Brain microvascular endothelial cell (primary cell): Measurements from ENCODE around the gene TMEM131L.

ENCODE experiments used
- DNase-seq: peaks from one replicate; pipeline ENCODE4 v3.0.0-alpha.2; 2020
- H3K27ac ChIP-seq: fragments of 250-450 bp; sonication (Bioruptor Pico); 2 replicates; pipeline ENCODE4 v1.5.1; 2020; ENCODE audit warnings: mild to moderate bottlenecking, moderate library complexity
- H3K27me3 ChIP-seq: fragments of 250-450 bp; sonication (Bioruptor Pico); replicated peaks from 2 replicates; pipeline ENCODE4 v1.5.1; 2020; ENCODE audit warnings: mild to moderate bottlenecking
- H3K36me3 ChIP-seq: fragments of 250-450 bp; sonication (Bioruptor Pico); replicated peaks from 2 replicates; pipeline ENCODE4 v1.5.1; 2020; ENCODE audit warnings: mild to moderate bottlenecking
- H3K4me3 ChIP-seq: 2 replicates; pipeline ENCODE4 v1.5.1; 2011; ENCODE audit warnings: low read depth, mild to moderate bottlenecking, control low read depth, low read length, moderate library complexity
- CTCF ChIP-seq: IDR thresholded peaks from 2 replicates; pipeline ENCODE4 v1.5.1; 2011; ENCODE audit warnings: low read depth, mild to moderate bottlenecking, moderate library complexity, low read length, control low read depth, inconsistent platforms; ENCODE audit errors: missing control alignments
- in situ Hi-C: cut with HindIII; loops from 2 replicates; pipeline ENCODE4 v1.10.0; 2017; ENCODE audit warnings: low sequenced_read_pairs, low pct_ligation_motif_present

TMEM131L gene

GRCh38 chr4:153635846-153636245 lies 169.7 kb downstream of the TMEM131L start:
- Histone ChIP-seq H3K27ac (no peak overlapping the region), H3K27me3 (no peaks in the 10 kb centered on the region), H3K4me3 (no peak overlapping the region), H3K36me3 (peaks cover 19% of the 10 kb centered on the region)
- in situ Hi-C loops, result no loop called here
- TF ChIP-seq CTCF, result no peak
- DNase-seq, result no peak

GRCh38 chr4:153637201-153637600 lies 171.0 kb downstream of the TMEM131L start:
- no peak overlapping the region for H3K4me3 ChIP-seq
- no peak for TF ChIP-seq CTCF
- no peak overlapping the region for H3K27ac ChIP-seq
- no peak for DNase-seq
- H3K36me3 ChIP-seq, result peaks cover 18% of the 10 kb centered on the region
- in situ Hi-C loops, result no loop called here
- H3K27me3 ChIP-seq, result no peaks in the 10 kb centered on the region

GRCh38 chr4:153638011-153638410 lies 171.9 kb downstream of the TMEM131L start:
- DNase-seq, result no peak
- no peak overlapping the region for H3K27ac ChIP-seq
- TF ChIP-seq CTCF, result no peak
- H3K27me3 ChIP-seq, result no peaks in the 10 kb centered on the region
- in situ Hi-C loops, result no loop called here
- peaks cover 14% of the 10 kb centered on the region for H3K36me3 ChIP-seq
- no peak overlapping the region for H3K4me3 ChIP-seq

DNA sequence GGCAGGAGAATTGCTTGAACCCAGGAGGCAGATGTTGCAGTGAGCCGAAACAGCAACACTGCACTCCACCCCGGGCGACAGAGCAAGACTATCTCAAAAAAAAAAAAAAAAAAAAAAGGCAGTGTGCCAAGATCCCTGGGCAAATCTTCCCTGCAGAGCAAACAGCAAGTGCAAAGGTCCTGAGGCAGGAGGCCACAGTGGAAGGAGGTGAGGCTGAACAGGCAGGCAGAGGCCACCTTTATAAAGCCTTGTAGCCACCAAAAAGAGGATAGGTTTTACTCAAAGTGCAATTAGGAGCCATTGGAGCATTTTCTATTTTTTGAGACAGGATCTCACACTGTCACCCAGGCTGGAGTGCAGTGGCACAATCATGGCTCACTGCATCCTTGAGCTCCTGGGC lies 172.8 kb downstream of the TMEM131L start:
- DNase-seq, result no peak
- Histone ChIP-seq H3K36me3 (peaks cover 14% of the 10 kb centered on the region), H3K4me3 (no peak overlapping the region), H3K27ac (no peak overlapping the region), H3K27me3 (no peaks in the 10 kb centered on the region)
- in situ Hi-C loops, result no loop called here
- TF ChIP-seq CTCF, result no peak

GRCh38 chr4:153639833-153640802 lies 174.0 kb downstream of the TMEM131L start:
- Histone ChIP-seq H3K36me3 (peaks cover 5% of the 10 kb centered on the region), H3K4me3 (no peak overlapping the region), H3K27me3 (no peaks in the 10 kb centered on the region), H3K27ac (no peak overlapping the region)
- DNase-seq, result no peak
- TF ChIP-seq CTCF, result no peak
- in situ Hi-C loops, result no loop called here

DNA sequence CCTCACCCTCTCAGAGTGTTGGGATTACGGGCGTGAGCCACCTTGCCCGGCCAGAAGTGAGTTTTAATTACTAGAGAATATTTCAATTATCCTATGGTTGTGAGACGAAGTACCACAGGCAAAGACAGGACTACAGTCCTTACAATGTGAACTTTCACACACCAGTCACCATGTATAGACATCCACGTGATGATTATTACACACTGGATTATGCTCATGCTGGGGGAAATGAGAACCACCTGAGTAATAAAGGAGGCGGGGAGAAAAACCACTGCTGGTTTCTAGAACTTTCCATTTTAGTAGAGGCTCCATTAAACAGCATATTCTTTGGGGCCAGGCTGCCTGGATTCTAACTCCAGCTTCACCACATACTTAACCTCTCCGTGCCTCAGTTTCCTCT lies 175.4 kb downstream of the TMEM131L start:
- no peak for TF ChIP-seq CTCF
- Histone ChIP-seq H3K27ac (no peak overlapping the region), H3K27me3 (no peaks in the 10 kb centered on the region), H3K36me3 (no peaks in the 10 kb centered on the region), H3K4me3 (no peak overlapping the region)
- in situ Hi-C loops, result no loop called here
- DNase-seq, result no peak
